ENCODE measurements around the gene ACOT11.
"Not testable (repeated sequence)": the region's sequence is repeated elsewhere in the genome, so short reads cannot be mapped to it uniquely, and the experiment has no call there.

Gene ACOT11

DNA sequence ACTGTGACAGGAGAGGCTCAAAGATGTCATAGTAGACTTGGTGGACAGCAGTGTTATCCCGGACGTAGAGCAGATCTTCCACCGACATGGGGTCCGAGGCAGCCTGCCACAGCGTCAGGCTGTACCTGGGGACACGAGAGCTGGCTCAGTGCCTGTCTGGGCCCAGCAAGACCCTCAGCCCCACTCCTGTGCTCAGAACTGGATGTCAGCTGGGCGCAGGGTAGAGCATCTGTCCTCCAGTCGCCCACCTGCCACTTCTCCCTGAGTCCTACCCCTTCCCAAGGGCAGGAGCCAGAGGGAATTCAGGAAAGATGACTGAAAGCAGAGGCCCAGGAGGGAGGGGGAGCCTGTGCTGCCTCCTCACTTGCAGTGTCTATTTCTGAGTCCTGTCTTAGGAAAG is 63.6 kb downstream of the ACOT11 start:
- DNase-seq = no peak

DNA sequence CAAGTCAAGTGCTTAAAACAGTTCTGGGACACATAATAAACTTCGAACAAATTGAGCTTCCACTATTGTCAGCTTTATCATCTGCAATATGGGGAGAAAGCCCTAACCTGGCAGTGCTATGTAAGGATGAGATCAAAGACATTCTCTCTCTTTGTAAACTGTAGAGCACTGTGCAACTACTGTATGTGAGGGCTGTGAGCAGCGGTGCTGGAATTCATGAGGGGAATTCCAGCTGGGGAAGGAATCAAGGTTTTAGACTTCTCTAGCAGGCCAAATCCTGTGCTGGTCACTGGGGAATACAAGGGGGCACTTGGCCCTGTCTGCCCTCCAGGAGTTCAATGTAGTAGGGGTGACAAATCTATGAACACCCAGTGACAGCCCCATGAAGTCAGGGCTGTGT is 66.0 kb downstream of the ACOT11 start:
- no peak for DNase-seq

DNA sequence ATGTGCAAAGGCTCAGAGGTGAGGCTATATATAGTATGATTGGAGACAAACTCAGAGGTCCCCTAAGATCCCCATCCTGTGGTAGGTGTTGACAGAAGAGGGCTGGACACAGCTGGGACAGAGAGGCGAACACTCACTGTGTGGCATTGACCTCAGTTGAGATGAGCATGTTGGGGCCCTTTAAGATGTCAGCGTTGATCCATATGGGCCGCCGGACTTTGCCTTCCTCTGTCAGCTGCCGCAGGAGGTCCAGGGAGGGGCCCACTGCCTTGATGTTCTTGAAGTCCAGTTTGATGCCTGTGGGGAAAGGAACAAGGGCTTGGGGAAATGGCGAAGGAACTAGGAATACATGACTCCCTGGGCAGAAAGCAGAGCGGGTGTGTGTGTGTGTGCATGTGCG is 66.5 kb downstream of the ACOT11 start:
- DNase-seq = no peak

DNA sequence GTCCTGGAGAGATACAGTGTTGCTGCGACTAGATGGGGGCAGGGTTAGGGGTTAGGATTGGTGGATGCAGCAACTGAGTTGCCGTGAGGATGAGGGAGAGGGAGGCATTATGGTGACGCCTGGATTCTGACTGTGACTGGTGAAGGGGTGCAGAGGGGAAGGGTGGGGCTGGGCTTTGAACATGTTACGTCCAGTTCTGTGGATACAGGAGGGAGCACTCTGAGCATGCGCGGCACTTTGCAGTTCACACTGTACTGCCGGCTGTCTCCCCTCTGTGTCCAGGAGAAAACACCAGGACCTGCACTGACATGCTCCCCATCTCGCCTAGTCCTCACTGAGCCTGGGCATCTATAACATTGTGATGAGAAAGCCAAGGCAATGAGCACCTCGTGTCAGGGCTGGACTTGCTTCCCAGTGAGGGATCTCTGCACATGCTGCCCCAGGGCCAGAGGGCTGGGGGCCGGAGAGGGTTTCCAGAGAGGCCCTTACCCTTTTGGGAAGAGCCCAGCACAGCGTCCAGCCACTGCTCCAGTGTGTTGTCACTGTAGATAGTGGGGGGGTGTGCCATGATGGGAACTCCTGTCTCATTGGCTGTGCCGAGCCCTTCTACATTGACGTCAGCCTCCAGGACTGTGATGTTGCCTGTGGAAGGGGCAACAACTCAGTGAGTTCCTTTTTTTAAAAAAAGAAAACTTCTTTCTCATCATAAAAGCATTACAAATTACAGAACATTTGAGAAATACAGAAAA is 67.7 kb downstream of the ACOT11 start:
- no peak for DNase-seq

DNA sequence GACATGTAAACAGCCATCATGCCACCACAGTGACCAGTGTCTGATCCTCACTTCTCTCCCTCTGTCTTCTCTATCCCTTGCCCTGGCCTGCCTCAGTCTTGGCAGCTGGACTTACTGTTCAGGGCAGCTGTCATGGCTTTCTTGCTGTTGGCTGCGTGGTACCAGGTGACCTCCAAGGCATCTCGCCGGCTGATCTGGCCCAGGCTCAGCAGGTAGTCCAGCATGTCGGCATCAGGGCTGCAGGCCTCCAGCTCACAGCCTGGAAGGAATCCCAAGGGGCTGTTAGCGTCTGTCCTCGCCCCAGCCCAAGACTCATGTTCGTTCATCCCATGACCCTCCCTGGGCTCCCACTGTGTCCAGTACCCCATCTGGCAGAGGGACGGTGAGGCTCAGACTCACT is 71.7 kb downstream of the ACOT11 start:
- no peak for DNase-seq

DNA sequence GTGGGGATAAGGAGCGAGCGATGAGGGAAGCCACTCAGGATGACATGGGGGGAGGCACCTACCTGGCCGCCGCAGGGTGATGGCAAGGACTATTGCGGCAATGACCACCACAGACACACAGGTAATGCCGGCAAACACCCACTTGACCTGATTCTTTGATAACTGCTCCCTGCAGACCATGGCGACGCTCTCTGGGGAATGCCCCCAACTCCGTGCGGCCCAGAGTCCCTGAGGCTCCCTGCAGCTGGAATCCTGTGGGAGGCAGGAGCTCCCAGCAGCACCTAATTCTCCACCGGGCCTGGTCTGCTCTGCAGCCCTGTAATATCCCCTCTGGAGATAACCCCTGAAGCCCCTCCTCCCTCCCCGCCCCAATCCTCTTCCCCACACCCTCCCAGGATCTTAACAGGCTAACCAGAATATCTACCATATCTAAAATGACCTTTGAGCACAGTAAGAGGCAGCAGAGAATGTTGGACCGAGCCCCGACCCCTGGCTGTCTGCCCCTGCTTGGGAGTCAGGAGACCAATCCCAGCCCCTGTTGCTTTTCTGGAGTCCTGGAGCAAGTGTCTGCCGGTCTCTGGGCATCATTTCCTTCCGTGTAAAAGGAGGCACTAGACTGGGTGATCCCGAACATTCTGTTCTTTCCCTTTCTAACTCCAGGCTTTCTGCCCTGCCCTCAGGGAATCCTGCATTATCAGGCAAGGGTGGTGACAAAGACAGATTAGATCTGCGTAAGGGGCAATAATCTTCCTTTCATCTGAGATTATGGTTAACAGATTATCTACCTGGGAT is 75.4 kb downstream of the ACOT11 start, which contains the start of gene FAM151A:
FAM151A (minus strand) TSS at position 310 of the 792 bp plus-strand sequence; CDS start at position 180, 130 bp downstream.
- no peak for DNase-seq

DNA sequence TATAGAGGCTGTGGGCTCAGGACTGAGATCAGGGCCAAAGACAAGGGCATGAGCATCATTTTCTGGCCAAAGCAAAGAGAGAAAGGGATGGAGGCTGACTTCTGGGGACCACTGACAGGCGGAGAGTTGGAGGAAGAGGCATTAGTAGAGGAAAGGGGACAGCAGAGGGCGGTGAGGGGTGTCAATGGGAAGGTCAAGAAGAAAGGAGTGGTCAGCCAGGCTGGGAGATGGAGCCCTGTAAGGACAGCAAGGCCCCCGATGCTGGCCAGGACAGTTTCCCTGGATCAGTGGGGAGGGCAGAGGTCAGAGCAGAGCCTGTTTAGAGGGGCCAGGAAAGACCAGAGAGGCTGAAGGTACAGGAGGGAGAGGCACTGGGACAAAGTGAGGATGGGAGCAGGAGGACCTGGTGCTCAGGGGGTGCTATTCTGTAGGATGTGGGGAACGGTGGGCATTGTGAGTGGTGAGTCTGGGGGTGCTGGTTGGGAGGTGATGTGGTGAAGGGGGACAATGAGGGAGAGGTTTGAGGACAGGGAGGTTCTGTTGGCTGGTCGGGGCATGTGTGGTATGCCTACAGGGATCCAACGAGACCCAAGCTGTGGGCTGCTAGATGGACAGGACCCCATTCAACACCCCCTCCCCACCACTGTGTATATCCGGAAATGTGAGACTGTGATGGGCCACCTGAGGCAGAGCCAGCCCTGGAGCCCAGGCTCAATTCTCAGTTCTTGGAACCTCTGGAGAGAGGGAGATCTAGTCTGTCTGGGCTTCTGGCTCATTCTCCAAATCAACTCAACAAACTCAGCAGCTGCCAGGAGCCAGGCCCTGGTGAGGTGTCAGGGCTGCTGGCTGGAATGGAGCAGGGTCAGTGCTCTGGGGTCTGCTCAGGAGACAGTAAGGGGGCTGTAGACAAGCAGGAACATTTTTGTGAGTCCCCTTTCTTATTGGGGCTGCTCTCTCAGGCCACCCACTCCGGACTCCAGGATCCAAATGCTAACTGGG is 76.7 kb downstream of the ACOT11 start:
- no peak for DNase-seq

DNA sequence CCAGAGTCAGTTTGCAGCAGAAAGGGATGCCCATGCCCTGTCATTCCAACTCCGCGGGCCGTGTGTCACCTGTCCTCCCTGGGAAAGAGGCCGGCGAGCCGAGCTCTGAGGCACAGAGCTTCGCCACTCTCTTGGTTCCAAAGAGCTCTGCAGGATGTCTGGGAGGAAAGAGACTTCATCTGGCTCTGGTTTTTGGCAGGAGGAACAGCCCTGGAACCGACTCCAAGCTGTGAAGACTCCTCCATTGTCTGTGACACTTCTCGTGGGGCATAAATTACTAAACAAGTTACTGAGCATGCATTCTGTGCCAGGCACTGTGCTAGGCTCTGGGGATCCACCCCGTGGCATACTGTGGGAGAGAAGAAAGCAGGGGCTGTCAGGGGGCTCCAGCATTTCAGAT is 79.2 kb downstream of the ACOT11 start:
- DNase-seq = no peak

DNA sequence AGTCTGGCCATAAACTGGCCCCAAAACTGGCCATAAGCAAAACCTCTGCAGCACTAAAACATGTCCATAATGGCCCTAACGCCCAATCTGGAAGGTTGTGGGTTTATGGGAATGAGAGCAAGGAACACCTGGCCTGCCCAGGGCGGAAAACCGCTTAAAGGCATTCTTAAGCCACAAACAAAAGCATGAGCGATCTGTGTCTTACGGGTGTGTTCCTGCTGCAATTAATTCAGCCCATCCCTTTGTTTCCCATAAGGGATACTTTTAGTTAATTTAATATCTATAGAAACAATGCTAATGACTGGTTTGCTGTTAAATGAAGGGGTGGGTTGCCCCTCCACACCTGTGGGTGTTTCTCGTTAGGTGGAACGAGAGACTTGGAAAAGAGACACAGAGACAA is 87.8 kb downstream of the ACOT11 start:
- DNase-seq = not testable (repeated sequence)

DNA sequence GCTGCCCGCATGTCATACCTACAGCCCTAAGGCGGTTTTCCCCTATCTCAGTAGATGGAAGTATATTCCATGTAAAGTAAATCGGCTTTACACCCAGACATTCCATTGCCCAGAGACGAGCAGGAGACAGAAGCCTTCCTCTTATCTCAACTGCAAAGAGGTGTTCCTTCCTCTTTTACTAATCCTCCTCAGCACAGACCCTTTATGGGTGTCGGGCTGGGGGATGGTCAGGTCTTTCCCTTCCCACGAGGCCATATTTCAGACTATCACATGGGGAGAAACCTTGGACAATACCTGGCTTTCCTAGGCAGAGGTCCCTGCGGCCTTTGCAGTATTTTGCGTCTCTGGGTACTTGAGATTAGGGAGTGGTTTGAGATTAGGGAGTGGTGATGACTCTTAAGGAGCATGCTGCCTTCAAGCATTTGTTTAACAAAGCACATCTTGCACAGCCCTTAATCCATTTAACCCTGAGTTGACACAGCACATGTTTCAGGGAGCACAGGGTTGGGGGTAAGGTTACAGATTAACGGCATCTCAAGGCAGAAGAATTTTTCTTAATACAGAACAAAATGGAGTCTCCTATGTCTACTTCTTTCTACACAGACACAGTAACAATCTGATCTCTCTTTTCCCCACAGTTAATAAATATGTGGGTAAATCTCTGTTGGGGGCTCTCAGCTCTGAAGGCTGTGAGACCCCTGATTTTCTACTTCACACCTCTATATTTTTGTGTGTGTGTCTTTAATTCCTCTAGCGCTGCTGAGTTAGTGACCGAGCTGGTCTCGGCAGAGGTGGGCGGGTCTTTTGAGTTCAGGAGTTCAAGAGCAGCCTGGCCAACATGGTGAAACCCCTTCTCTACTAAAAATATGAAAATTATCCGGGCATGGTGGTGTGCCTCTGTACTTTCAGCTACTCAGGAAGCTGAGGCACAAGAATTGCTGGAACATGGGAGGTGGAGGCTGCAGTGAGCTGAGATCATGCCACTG is 88.7 kb downstream of the ACOT11 start:
- not testable (repeated sequence) for DNase-seq

DNA sequence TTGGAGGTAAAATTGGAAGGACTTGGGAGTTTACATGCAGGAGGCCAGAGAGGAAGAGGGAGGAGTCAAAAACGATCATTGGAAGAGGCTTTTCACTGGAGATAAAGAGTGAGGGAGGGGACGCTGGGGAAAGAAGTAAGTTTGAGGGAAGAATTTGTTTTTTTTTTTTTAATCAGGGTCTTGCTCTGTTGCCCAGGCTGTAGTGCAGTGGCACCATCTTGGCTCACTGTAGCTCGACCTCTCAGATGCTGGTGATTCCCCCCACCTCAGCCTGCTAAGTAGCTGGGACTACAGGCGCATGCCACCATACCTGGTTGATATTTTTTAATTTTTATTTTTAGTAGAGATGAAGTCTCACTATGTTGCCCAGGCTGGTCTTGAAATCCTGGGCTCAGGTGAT is 92.3 kb downstream of the ACOT11 start:
- DNase-seq = no peak

DNA sequence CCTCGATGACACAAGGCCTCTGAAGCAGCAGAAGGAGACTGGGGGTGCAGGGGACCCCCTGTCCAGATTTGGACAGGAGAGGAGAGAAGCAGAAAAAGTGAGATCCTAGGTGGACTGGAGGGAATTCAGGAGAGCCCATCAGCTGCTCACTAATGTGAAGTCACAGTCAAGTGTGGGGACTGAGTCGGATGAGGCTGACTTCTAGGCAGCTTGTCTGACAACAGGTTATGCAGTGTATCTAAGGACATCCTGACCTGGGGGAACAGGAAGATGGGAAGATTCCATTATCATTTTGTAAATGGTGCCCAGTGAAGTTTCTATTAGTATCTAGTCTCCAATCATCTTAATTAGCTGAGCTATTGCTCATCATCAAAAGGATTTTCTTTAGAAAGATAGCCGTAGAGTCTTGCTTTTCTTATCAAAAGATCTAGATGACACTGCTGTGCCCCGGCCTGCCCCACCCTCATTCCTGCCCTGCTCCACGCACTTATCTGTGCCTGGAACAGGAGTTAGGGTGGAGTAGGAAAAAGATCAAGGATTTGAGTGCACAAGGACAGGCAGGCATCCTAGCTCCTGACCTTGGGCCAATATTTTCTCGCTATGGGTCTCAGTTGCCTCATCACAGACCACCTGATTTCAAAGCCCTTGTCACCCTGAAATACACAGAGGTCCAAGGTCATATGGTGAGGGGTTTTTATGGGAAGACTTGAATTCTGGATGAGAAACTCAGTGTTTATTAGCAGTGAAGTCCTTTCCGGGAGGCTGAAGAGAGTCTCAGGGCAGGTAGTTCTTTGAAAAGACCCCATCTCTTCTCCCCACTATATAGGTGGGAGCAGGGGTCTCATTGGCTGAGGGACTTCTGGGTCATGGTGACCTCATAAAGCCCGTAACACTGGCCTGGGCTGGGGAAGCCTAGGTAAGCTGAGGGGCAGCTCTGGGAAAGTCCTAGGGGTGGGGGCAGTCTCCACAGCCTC is 93.1 kb downstream of the ACOT11 start, which contains the start of gene MROH7:
MROH7 (plus strand) TSS at position 924 of the 974 bp plus-strand sequence. CDS start 11,141 bp downstream, outside the sequence.
- no peak for DNase-seq

DNA sequence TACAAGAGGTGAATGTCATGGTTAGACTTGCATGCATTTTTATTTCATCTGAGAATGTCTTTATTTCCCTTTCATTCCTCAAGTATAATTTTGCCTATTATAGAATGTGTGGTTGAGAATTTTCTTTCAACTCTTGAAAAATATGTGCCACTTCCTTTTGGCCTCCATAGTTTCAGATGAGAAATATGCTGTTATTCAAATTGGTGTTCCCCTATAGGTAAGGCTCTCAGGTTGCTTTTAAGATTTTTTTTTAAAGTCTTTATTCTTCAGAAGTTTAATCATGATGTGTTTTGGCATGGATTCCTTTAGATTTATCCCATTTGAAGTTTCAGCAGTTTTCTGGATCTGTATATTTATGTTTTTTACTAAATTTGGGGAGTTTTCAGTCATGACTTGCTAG is 95.7 kb downstream of the ACOT11 start:
- no peak for DNase-seq

DNA sequence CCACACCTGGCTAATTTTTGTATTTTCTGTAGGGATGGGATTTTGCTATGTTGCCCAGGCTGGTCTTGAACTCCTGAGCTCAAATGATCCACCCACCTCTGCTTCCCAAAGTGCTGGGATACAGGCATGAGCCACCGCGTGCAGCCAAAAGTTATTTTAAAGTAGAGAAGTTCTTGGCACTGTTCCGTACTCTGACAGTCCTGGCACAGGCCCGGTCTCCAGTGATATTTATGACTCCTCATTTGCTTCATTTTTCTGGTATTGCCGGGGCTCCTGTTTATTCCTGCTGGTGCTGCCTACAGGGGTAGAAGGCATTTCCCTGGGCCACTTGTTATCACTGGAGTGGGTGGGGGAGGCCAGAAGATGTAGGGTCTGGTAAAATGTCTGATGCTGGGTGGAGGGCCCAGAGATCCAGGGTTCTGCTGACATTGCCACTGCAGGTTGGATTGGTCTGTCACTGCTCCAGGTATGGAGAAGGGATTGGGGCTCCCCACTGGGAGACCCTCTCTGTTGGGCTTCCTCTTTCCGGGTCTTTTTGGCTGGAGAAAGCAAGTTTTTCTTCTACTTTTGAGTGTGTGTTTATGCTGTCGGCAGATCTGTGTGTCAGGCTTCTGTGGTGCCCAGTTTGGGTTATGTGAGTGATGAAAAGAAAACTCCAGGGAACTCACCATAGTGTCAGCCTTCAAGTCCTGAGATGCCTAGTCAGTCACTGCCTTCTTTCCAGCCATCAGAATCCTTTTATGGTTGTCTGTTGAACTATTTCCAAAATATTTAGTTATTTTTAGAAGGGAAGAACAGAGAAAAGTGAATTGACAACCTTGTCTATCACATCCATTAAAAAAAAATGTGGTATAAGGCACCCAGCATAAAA is 98.0 kb downstream of the ACOT11 start:
- DNase-seq = no peak

DNA sequence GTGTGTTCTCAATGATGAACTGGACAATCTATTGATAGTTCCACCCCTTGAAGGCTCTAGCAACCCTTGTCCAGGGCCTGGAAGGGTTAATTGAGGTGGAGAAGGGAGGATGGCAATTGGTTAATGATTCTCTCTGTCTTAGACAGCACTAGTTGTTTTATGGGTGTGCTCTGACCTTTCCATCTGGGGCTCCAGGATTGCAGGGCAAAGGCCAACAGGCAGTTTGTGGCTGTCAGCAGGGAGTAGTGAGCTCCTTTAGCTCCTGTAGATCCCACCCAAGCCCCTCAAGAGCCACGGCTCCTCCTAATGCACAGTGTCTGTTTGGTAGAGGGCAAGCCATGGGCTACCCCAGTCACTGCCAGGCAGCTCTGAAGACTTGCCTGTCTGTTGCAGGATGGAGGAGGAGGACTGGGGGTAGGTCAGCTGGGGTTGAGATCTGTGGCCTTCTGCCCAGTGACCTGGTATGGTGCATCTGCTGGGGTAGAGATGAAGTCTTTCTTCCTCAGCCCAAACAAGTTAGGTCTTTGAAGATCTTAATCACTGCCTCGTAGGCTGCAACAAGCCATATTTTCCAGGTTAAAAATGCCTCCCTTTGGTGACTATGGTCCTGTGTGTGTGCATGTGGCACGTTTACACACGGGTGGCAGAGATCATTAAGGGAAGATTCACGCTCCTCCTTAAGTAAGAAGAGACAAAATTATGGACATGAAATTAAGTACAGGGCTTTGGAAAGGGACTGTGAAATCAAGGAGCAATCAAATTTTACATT is 101.3 kb downstream of the ACOT11 start:
- DNase-seq = no peak

DNA sequence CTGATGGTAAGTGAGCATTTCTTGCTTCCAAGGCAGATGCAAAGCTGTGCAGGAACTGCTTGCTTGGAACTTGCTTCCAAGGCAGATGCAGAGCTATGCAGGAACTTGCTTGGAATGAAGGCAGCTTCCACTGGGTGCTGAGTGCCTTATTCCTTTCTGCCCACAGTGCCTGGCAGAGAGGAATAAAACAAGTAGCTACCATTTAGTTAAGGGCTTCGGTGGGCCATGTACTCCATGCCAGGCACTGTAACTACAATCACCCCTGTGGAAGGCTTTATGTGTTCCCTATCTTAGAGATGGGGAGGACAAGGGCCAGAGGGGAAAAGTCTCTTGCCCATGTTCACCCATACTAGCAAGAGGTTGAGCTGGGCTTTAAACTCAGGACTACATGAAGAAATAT is 101.9 kb downstream of the ACOT11 start:
- DNase-seq = no peak

DNA sequence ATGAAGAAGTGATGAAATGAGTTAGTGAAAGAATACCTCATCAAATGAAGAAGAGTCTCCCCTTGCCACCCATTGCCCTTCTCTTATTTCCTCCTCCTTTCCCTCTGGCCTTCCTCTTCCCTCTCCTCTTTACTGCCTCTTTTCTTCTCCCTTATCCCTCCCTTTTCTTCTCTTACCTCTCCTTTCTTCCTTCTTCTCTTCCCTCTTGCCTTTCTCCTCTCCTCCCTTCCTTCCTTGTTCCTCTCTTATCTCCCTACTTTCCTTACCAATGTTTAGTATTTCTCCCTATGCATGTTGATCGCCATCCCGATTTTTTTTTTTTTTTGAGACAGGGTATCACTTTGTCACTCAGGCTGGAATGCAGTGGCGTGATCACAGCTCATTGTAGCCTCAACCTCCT is 102.4 kb downstream of the ACOT11 start:
- no peak for DNase-seq

DNA sequence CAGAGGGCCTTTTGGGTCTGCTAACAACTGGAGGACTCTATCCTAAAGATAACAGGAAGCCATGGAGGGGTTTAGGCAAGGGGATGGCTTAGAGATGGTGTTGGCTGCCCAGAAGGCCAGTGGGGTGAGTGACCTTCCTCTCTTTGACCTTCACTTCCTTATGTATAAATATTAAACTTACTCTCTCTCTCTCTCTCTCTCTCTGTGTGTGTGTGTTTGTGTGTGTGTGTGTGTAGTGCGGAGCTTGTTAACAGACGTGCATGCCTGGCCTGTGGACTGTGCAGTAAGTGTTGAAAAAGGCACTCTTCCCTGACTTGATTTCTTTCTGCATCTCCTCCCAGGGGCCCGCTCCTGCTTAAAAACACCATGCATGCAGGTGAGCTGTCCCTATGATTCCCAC is 103.6 kb downstream of the ACOT11 start:
- DNase-seq = no peak

DNA sequence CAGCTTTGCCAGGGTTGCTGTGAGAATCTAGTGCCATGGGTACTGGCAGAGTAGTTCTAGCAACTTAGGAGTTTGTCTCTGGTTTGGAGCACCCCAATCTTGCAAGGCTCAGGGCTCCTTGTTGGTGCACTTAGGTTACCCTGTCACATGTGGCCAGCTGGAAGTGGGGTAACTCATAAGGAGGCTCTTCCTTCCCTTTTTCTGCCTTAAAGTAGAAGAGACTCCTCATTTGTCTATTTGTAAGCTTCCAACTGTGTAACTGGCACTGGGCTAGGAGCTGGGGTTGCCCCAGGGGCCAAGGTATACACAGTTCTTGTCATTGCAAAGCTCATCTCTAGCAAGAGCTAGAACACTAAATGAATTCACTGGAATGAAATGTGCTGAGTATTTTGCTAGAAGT is 104.1 kb downstream of the ACOT11 start:
- DNase-seq = no peak

Data from activated CD8-positive, alpha-beta memory T cell treated with anti-CD3 and anti-CD28 coated beads, Interleukin-2, amount 50 U/mL, for 4 hours (primary cell).